Posterior cingulate gyrus (tissue), 11 donors: ENCODE results near the gene PAPPA2.
A peak's percentile ranks its signal among the peaks of the same experiment; 100 is the strongest.

Experiments
- DNase-seq, 10 donors: peaks; one replicate each; pipeline versions ENCODE4 v3.0.0 to v3.0.0-alpha.2; 2020 to 2021; ENCODE audit warnings: mixed read lengths in 3 of 10
- intact Hi-C: fragments of 100-400 bp; cut with DNase I; formaldehyde crosslinking; loops from one replicate; pipeline ENCODE4 v1.15.1; 2023

PAPPA2 gene

GRCh38 chr1:176691251-176692228 is 228.6 kb downstream of the PAPPA2 start:
- intact Hi-C loops: loop anchor here (2.0 kb wide), 2 partner anchors 133 to 317 kb away; no protein-coding TSS in a partner anchor
- DNase-seq: peak in 1 of 10 donors; percentile 14

- peak in 9 of 10 donors; percentile 21 to 92 (median 46) for DNase-seq
- intact Hi-C loops: no loop called here
Observed at GRCh38 chr1:176692431-176692830, 229.5 kb downstream of the PAPPA2 start.

- intact Hi-C loops: no loop called here
- peak in 1 of 10 donors; percentile 50 for DNase-seq
Observed at GRCh38 chr1:176692988-176693696, 230.2 kb downstream of the PAPPA2 start.

GRCh38 chr1:176693697-176694329 is 230.8 kb downstream of the PAPPA2 start:
- DNase-seq: peak in 1 of 10 donors; percentile 61

GRCh38 chr1:176694713-176695112 is 231.7 kb downstream of the PAPPA2 start:
- no peak for DNase-seq
- intact Hi-C loops: no loop called here

More at GRCh38 chr1:176693697-176694329, 230.8 kb downstream of the PAPPA2 start:
- intact Hi-C loops: no loop called here

- no peak for DNase-seq
- intact Hi-C loops: no loop called here
Observed at GRCh38 chr1:176696109-176696508, 233.1 kb downstream of the PAPPA2 start.

- intact Hi-C loops: no loop called here
Observed at GRCh38 chr1:176696689-176697088, 233.7 kb downstream of the PAPPA2 start.

GRCh38 chr1:176699821-176700220 is 236.8 kb downstream of the PAPPA2 start:
- intact Hi-C loops: no loop called here
- DNase-seq: no peak

More at GRCh38 chr1:176696689-176697088, 233.7 kb downstream of the PAPPA2 start:
- DNase-seq: no peak

- DNase-seq: no peak
- intact Hi-C loops: no loop called here
Observed at GRCh38 chr1:176701151-176701866, 238.3 kb downstream of the PAPPA2 start.

- DNase-seq: no peak
- intact Hi-C loops: no loop called here
Observed at GRCh38 chr1:176702901-176703300, 239.9 kb downstream of the PAPPA2 start.

GRCh38 chr1:176705585-176705984 is 242.6 kb downstream of the PAPPA2 start:
- intact Hi-C loops: no loop called here
- DNase-seq: no peak

GRCh38 chr1:176717066-176717750 is 254.2 kb downstream of the PAPPA2 start:
- intact Hi-C loops: no loop called here
- DNase-seq: no peak

- intact Hi-C loops: no loop called here
- DNase-seq: no peak
Observed at GRCh38 chr1:176719447-176719846, 256.5 kb downstream of the PAPPA2 start.

- no peak for DNase-seq
- intact Hi-C loops: no loop called here
Observed at GRCh38 chr1:176720838-176721237, 257.9 kb downstream of the PAPPA2 start.

- intact Hi-C loops: no loop called here
Observed at GRCh38 chr1:176733661-176734060, 270.7 kb downstream of the PAPPA2 start.

GRCh38 chr1:176735201-176735600 is 272.2 kb downstream of the PAPPA2 start:
- no peak for DNase-seq
- intact Hi-C loops: no loop called here

More at GRCh38 chr1:176733661-176734060, 270.7 kb downstream of the PAPPA2 start:
- DNase-seq: no peak

GRCh38 chr1:176736015-176736414 is 273.0 kb downstream of the PAPPA2 start:
- DNase-seq: no peak
- intact Hi-C loops: no loop called here

- no peak for DNase-seq
- intact Hi-C loops: no loop called here
Observed at GRCh38 chr1:176741181-176741580, 278.2 kb downstream of the PAPPA2 start.

- intact Hi-C loops: no loop called here
- DNase-seq: no peak
Observed at GRCh38 chr1:176742322-176742721, 279.3 kb downstream of the PAPPA2 start.

- intact Hi-C loops: no loop called here
- DNase-seq: no peak
Observed at GRCh38 chr1:176744142-176744541, 281.2 kb downstream of the PAPPA2 start.
